Activated CD4-positive, alpha-beta T cell treated with anti-CD3 and anti-CD28 coated beads, Interleukin-2, Interleukin-6, amounts not matched to agents 100 ng/mL and 50 ng/mL, durations not matched to agents 16 hours and 8 hours (primary cell): ENCODE results near the gene TRIM13.
"Not testable (repeated sequence)": the region's sequence is repeated elsewhere in the genome, so short reads cannot be mapped to it uniquely, and the experiment has no call there.

Experiments used
- DNase-seq: peaks from one replicate; pipeline ENCODE4 v3.0.0-alpha.2; 2020

TRIM13 gene

GRCh38 chr13:49996951-49997895, at the start of gene TRIM13:
Gene TRIM13, plus strand, starts transcription at chr13:49997042. Its CDS starts 14,899 bp downstream, at chr13:50011941.
- peak; percentile 87 for DNase-seq

- not testable (repeated sequence) for DNase-seq
Measured at GRCh38 chr13:49948777-49949270, 48.0 kb upstream of the TRIM13 start.

GRCh38 chr13:49951754-49952535, 44.9 kb upstream of the TRIM13 start:
- no peak for DNase-seq

GRCh38 chr13:49953560-49953959, 43.3 kb upstream of the TRIM13 start:
- no peak for DNase-seq

GRCh38 chr13:49954674-49955455, 42.0 kb upstream of the TRIM13 start:
- DNase-seq = no peak

GRCh38 chr13:49956131-49956530, 40.7 kb upstream of the TRIM13 start:
- DNase-seq = no peak

- DNase-seq = no peak
Measured at GRCh38 chr13:49958321-49958720, 38.5 kb upstream of the TRIM13 start.

- no peak for DNase-seq
Measured at GRCh38 chr13:49967456-49967855, 29.4 kb upstream of the TRIM13 start.

- no peak for DNase-seq
Measured at GRCh38 chr13:49972709-49973108, 24.1 kb upstream of the TRIM13 start.

- DNase-seq = no peak
Measured at GRCh38 chr13:49975826-49976225, 21.0 kb upstream of the TRIM13 start.

- DNase-seq = peak; percentile 75
Measured at GRCh38 chr13:49976314-49977258, 20.3 kb upstream of the TRIM13 start.

GRCh38 chr13:49977992-49978391, 18.9 kb upstream of the TRIM13 start:
- DNase-seq = no peak

GRCh38 chr13:49980266-49980665, 16.6 kb upstream of the TRIM13 start:
- DNase-seq = no peak

- no peak for DNase-seq
Measured at GRCh38 chr13:49985129-49985528, 11.7 kb upstream of the TRIM13 start.

- no peak for DNase-seq
Measured at GRCh38 chr13:49986471-49986870, 10.4 kb upstream of the TRIM13 start.

GRCh38 chr13:49990612-49991011, 6.2 kb upstream of the TRIM13 start:
- DNase-seq = not testable (repeated sequence)

- no peak for DNase-seq
Measured at GRCh38 chr13:49993111-49993510, 3.7 kb upstream of the TRIM13 start.

- no peak for DNase-seq
Measured at GRCh38 chr13:49993666-49994065, 3.2 kb upstream of the TRIM13 start.

GRCh38 chr13:49995625-49996101, 1.2 kb upstream of the TRIM13 start:
- DNase-seq = peak; percentile 3

- peak; percentile 91 for DNase-seq
Measured at GRCh38 chr13:49996161-49996915, 504 bp upstream of the TRIM13 start.

- DNase-seq = no peak
Measured at GRCh38 chr13:49997955-49998354, 1.1 kb downstream of the TRIM13 start.
